DND-41 (cell line): ENCODE results near the gene LRP8.

Experiments used
- EZH2 ChIP-seq: IDR thresholded peaks from 3 replicates; pipeline ENCODE4 v1.6.1; 2012; ENCODE audit warnings: borderline replicate concordance, low read depth, mild to moderate bottlenecking, moderate library complexity, low read length, inconsistent platforms; ENCODE audit not compliant: severe bottlenecking
- TF ChIP-seq, protein P1 (sequence below): IDR thresholded peaks from 2 replicates; pipeline ENCODE4 v1.5.1; 2012; ENCODE audit warnings: borderline replicate concordance, low read length, moderate library complexity, mild to moderate bottlenecking; ENCODE audit not compliant: poor library complexity, severe bottlenecking; ENCODE audit errors: extremely low read depth

DNA sequence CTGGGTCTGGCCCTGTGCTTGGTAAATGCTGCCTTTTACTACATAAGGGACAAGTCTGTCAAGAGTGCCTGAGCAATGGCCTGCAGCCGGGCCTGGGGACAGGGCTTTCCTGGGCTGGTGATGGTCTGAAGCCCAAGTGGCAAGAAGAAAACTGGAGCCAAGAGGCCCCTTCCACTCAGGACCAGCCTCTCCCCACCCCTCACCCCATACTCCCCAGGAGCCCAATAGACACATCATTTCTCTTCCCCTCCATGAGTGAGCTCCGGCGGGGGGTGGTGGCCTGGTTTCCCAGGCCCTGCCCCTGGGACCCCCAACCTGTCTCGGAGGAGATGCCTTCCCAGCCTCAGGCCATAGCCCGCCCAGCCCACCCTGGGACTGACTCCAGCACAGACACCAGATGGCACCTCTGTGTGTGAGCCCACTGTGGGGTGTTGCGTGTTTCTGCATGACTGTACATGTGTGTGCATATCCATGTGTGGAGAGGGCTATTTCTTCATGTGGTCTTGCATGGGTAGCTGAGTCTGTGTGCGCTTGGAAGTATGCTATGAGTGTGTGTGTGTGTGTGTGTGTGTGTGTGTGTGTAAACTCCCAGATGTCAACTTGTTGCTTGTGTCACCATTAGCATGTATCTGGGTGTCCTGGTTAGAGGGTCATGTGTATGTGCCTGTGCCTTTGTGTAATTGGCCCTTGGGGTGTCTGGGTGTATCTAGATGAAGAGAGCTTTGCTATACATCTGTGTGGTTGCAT lies 14.3 kb upstream of the LRP8 start:
- no peak for TF ChIP-seq EZH2
- TF ChIP-seq, protein P1, sequence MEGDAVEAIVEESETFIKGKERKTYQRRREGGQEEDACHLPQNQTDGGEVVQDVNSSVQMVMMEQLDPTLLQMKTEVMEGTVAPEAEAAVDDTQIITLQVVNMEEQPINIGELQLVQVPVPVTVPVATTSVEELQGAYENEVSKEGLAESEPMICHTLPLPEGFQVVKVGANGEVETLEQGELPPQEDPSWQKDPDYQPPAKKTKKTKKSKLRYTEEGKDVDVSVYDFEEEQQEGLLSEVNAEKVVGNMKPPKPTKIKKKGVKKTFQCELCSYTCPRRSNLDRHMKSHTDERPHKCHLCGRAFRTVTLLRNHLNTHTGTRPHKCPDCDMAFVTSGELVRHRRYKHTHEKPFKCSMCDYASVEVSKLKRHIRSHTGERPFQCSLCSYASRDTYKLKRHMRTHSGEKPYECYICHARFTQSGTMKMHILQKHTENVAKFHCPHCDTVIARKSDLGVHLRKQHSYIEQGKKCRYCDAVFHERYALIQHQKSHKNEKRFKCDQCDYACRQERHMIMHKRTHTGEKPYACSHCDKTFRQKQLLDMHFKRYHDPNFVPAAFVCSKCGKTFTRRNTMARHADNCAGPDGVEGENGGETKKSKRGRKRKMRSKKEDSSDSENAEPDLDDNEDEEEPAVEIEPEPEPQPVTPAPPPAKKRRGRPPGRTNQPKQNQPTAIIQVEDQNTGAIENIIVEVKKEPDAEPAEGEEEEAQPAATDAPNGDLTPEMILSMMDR = no peak
